Dermis blood vessel endothelial cell (primary cell): ENCODE data around the gene ACYP1. TPM values are rescaled to one million over a fixed set of nuclear protein-coding genes. Genes with fewer than 3 reads are reported as not detected.

ENCODE experiments used
- DNase-seq: peaks from one replicate; pipeline ENCODE4 v3.0.0; 2010
- total RNA-seq: library from RNA; depleted of rRNA; stranded (reverse); fragments of >200 nt; gene quantifications from 2 replicates; pipeline ENCODE4 v1.2.3, GENCODE V29; 2014

The ACYP1 gene
- total RNA-seq = 6.6 and 9.4 TPM in 2 replicates

GRCh38 chr14:75063491-75064204, at the start of gene ACYP1:
Gene ACYP1, minus strand, starts transcription at chr14:75064024. Its CDS starts 471 bp downstream, at chr14:75063553.
- peak; percentile 93 for DNase-seq

GRCh38 chr14:75109877-75110276, 46.1 kb upstream of the ACYP1 start:
- no peak for DNase-seq

GRCh38 chr14:75107186-75107585, 43.4 kb upstream of the ACYP1 start:
- DNase-seq = no peak

- DNase-seq = no peak
Measured at GRCh38 chr14:75101491-75101890, 37.7 kb upstream of the ACYP1 start.

GRCh38 chr14:75098682-75099081, 34.9 kb upstream of the ACYP1 start:
- no peak for DNase-seq

GRCh38 chr14:75098212-75098611, 34.4 kb upstream of the ACYP1 start:
- no peak for DNase-seq

- DNase-seq = no peak
Measured at GRCh38 chr14:75096959-75097358, 33.1 kb upstream of the ACYP1 start.

- no peak for DNase-seq
Measured at GRCh38 chr14:75095690-75096089, 31.9 kb upstream of the ACYP1 start.

GRCh38 chr14:75094896-75095295, 31.1 kb upstream of the ACYP1 start:
- no peak for DNase-seq

- DNase-seq = no peak
Measured at GRCh38 chr14:75092698-75093097, 28.9 kb upstream of the ACYP1 start.

- DNase-seq = no peak
Measured at GRCh38 chr14:75091251-75091650, 27.4 kb upstream of the ACYP1 start.

GRCh38 chr14:75090353-75090752, 26.5 kb upstream of the ACYP1 start:
- peak; percentile 20 for DNase-seq

- DNase-seq = peak; percentile 78
Measured at GRCh38 chr14:75088566-75089373, 24.9 kb upstream of the ACYP1 start.

- no peak for DNase-seq
Measured at GRCh38 chr14:75088153-75088552, 24.3 kb upstream of the ACYP1 start.

GRCh38 chr14:75084513-75084912, 20.7 kb upstream of the ACYP1 start:
- DNase-seq = peak; percentile 69

GRCh38 chr14:75083271-75083670, 19.4 kb upstream of the ACYP1 start:
- DNase-seq = no peak

GRCh38 chr14:75081660-75082229, 17.9 kb upstream of the ACYP1 start:
- no peak for DNase-seq

GRCh38 chr14:75079521-75079920, 15.7 kb upstream of the ACYP1 start:
- no peak for DNase-seq

- no peak for DNase-seq
Measured at GRCh38 chr14:75077794-75078193, 14.0 kb upstream of the ACYP1 start.

- DNase-seq = no peak
Measured at GRCh38 chr14:75070383-75070782, 6.6 kb upstream of the ACYP1 start.

- no peak for DNase-seq
Measured at GRCh38 chr14:75069811-75070145, 6.0 kb upstream of the ACYP1 start.

- peak; percentile 94 for DNase-seq
Measured at GRCh38 chr14:75069121-75069810, 5.4 kb upstream of the ACYP1 start, which contains the start of gene ZC2HC1C. Gene ZC2HC1C, plus strand, starts transcription at chr14:75069641. Its CDS starts 933 bp downstream, at chr14:75070574.
